GM18499 (cell line): Measurements from ENCODE around the gene AGO3.
"Not testable (repeated sequence)": the region's sequence is repeated elsewhere in the genome, so short reads cannot be mapped to it uniquely, and the experiment has no call there.

Experiments
- ATAC-seq: cut with Tn5 transposase; IDR thresholded peaks from one replicate; pipeline ENCODE4 v1.9.1; 2021; ENCODE audit warnings: moderate number of reproducible peaks; ENCODE audit not compliant: insufficient read depth, unreplicated experiment

Gene AGO3

DNA sequence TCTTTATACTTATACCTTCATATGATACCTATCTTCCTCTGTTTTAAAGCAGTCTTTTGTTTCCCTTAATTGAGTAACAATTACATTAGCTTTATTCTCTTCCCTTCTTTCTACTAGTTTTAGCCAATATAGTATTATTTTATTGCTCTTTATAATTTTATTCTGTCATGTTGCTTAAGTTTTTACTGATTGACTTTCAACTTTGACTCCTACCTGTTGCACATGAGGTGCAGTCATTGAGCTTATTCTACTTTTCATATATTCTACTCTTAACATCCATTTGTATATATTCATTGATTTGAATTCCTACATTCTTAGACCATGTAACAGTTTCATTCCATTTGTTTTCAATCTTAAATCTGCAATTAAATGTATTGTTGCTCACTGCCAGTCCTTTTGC is 49.2 kb downstream of the AGO3 start:
- no peak for ATAC-seq

DNA sequence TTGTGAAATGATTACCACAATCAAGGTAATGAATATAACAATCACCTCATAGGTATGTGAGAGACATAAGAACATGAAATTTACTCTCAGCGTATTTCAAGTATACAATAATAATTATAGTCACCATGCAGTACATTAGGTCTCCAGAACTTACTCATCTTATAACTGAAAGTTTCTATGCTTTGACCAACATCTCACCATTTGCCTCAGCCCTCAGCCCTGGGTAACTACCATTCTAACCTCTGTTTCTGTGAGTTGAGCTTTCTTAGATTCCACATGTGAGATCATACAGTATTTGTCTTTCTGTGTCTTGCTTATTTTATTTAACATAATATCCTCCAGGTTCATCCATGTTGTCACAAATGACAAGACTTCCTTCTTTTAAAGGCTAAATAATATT is 57.3 kb downstream of the AGO3 start:
- ATAC-seq: no peak

GRCh38 chr1:36006941-36007500 is 76.1 kb downstream of the AGO3 start:
- no peak for ATAC-seq

GRCh38 chr1:36007741-36008140 is 76.8 kb downstream of the AGO3 start:
- ATAC-seq: no peak

DNA sequence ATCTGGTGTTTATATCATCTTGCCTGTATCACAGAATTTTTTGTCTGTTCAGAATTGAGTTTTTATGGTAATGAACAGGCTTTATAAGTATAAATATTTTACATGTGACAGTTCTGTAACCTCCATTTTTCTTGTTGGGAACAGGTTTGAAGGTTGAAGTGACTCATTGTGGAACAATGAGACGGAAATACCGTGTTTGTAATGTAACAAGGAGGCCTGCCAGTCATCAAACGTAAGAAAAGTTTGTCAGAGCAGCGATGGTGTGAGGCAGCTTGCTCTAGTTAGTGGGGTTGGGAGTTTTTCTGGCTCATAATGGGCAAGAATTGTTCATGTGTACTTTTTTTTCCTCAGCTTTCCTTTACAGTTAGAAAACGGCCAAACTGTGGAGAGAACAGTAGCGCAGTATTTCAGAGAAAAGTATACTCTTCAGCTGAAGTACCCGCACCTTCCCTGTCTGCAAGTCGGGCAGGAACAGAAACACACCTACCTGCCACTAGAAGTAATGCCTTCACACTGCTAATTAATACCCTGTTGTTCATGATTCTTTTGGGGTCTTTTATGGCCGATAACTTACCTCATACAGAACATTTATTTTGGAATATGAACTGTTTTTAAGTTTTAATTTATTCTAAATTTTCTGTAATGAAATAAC is 77.8 kb downstream of the AGO3 start:
- ATAC-seq: no peak

- no peak for ATAC-seq
These were observed 83.9 kb downstream of the AGO3 start for GRCh38 chr1:36014722-36015220.

DNA sequence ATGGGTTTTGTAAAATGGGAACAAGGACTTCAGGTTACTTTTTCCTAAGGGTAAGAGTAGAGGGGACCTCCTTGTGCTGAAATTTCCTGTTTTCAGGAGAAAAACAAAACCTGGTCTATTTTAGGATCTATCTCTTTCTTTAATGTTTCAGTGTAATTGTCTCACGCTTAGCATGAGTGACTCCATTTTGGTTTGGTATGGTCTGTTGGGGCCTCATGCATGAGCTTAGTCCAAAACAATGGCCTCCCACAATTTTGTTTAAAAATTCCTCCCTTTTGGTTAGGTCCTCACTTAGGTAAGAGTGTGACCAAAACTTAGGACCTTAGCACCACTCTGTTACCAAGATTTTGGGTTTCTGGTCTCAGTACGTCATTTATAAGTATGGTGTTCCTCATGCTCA is 85.8 kb downstream of the AGO3 start:
- ATAC-seq: no peak

GRCh38 chr1:36023098-36023769 is 92.3 kb downstream of the AGO3 start:
- no peak for ATAC-seq

DNA sequence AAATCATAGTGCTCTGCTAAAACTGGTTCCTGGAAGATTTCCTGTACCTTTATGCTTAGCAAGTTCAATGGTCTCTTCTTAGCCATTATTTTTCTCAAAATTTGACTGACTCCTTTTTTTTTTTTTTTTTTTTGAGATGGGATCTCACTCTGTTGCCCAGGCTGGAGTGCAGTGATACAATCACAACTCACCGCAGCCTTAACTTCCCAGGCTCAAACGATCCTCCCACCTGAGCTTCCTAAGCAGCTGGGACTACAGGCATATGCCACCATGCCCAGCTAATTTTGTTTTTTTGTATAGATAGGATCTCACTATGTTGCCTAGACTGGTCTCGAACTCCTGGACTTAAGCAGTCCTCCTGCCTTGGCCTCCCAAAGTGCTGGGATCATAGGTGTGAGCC is 93.1 kb downstream of the AGO3 start:
- ATAC-seq: not testable (repeated sequence)

GRCh38 chr1:36024847-36025246 is 93.9 kb downstream of the AGO3 start:
- no peak for ATAC-seq

DNA sequence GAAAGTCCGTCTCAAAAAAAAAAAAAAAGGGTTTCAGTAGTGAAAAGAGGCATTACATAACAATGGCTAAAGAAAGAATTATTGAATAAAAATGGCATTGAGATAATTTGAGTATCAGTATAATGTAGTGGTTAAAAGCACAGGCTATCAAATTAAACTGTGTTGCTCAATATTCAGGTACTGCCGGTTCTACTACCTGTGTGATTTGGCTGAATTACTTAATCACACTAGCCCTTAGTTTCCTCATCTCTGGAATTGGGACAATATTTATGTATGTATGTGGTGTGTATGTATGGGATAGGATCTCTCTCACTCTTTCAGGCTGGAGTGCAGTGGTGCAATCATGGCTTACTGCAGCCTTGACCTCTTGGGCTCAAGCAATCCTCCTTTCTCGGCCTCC is 96.9 kb downstream of the AGO3 start:
- no peak for ATAC-seq

DNA sequence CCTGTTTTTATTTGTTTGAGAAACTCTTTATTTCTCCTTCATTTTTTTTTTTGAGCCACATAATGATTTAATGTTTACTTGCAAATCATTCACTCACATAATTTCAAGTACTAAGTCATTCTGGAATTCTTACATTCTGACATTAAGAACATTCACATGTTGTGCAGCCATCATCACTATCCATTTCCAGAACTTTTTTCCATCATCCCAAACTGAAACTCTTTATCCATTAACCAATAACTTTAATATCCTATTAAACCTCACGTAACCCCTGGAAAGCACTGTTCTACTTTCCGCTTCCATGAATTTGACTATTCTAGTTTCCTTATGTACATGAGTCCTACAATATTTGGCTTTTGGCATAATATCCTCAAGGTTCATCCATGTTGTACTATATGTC is 100.5 kb downstream of the AGO3 start:
- no peak for ATAC-seq

DNA sequence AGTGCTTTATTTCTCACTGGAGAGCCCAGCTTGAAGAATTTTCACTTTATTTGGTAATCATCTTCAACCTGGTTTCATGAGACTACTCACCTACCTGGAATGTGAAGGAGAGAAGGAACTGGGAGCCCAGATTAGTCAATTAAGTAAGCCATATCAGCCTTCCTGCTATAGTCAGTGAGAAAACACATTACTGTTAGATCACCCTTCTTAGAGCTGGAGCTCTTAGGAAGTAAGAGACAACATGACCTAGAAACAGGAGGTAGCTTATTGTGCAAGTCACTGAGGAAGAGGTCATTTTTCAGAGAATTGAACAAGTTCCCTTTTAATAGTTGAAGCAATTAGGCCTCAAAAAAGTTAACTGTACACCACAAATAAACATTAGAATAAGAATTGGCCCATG is 103.8 kb downstream of the AGO3 start:
- no peak for ATAC-seq

DNA sequence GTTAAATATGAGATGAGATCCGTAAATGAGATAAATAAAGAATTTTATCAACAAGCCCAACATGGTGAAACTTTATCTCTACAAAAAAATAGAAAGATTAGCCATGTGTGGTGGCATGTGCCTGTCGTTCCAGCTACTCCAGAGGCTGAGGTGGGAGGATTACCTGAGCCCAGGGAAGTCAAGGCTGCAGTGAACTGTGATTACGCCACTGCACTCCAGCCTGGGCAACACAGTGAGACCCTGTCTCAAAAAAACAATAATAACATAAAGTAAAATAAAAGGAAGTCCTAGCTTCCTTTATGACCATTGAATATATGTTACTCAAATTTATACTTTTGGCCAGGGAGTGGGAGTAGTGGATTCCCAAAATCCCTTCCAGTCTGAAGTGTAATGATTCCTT is 104.2 kb downstream of the AGO3 start:
- ATAC-seq: no peak

GRCh38 chr1:36040238-36040637 is 109.3 kb downstream of the AGO3 start:
- ATAC-seq: no peak

DNA sequence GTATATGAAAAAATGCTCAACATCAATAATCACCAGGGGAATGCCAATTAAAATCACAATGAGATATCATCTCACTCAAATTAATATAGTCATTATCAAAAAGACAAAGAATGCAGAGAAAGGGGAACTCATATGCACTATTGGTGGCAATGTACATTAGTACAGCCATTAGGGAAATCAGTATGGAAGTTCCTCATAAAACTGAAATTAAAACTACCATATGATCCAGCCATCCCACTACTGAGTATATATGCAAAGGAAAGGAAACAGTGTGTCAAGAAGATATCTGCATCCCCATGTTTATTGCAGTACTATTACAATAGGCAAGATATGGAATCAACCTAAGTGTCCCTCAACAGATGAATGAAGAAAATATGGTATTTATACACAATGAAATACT is 120.9 kb downstream of the AGO3 start:
- no peak for ATAC-seq

GRCh38 chr1:36053978-36054377 is 123.1 kb downstream of the AGO3 start:
- ATAC-seq: no peak

GRCh38 chr1:36055706-36056105 is 124.8 kb downstream of the AGO3 start:
- no peak for ATAC-seq

DNA sequence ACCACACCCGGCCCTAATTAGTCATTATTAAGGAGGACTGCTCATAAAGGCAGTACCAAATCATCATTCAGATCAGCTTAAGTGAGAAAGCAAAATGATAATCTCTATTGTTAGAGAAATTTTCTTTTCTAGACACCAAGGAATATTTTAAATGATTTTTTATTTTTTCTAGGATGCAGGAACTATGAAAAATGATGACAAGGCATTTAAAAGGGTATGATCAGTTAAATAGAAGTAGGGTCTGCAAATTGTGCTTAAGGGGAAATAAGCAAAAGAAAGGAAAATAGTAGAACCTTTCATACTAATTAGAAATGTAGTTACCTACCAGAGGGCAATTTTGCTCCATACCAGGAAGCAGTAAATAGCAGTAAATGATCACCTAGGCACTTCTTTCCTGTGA is 131.4 kb downstream of the AGO3 start:
- ATAC-seq: no peak

DNA sequence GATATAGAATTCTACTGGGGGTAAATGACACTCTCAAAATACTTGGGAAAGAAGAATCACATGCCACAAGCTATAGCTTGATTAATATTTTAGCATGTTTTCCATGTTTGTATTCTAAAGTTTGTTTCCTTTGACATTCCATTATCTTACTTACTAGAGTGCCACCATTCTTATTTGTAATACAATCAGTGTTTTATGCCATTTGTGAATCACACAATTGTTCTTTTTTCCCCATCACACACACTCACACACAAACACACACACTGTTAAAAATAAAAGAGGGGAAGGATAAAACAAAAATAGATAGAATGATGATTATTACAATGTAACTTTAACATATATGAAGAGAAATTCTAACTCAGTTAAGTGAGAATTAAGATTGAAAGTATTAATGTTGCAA is 137.0 kb downstream of the AGO3 start:
- ATAC-seq: no peak

GRCh38 chr1:36068866-36069265 is 138.0 kb downstream of the AGO3 start:
- ATAC-seq: no peak

DNA sequence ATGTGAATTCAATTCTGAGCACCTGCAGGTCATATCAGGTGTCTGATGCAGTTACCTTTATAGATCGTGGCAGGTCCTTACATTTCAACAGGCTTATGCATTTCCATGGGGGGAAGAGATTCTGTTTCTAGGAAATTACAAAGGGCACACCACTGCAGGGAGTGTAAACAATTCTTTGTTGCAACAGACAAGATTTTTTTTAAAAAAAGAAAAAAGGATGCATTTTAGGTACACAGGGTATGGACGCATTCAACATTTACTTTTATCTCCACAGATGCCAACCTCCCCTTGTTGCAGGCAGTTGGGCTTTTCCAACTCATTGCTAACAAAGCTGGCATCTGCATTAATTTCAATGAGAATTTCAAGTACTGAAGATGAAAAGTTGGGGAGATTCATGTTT is 139.4 kb downstream of the AGO3 start:
- ATAC-seq: no peak
